ENCODE data around the gene IMPA2.

Gene IMPA2

GRCh38 chr18:12014521-12015415 is 33.5 kb downstream of the IMPA2 start:
- in situ Hi-C loops (cut with MboI; ENCODE audit: low pct_unique_long_range_greater_than_20kb, low sequenced_read_pairs, unreplicated experiment) = no loop called here
- DNase-seq (ENCODE audit: low spot score) = no peak
- no peak for TF ChIP-seq CTCF (IDR thresholded peaks at IDR 0.05; ENCODE audit: extremely low read depth, insufficient read depth, missing control alignments)

- no peak for DNase-seq (ENCODE audit: low spot score)
- no peak for TF ChIP-seq CTCF (IDR thresholded peaks at IDR 0.05; ENCODE audit: extremely low read depth, insufficient read depth, missing control alignments)
- in situ Hi-C loops (cut with MboI; ENCODE audit: low pct_unique_long_range_greater_than_20kb, low sequenced_read_pairs, unreplicated experiment) = no loop called here
Observed at GRCh38 chr18:12015416-12016062, 34.2 kb downstream of the IMPA2 start.

- in situ Hi-C loops (cut with MboI; ENCODE audit: low pct_unique_long_range_greater_than_20kb, low sequenced_read_pairs, unreplicated experiment) = no loop called here
- no peak for DNase-seq (ENCODE audit: low spot score)
- no peak for TF ChIP-seq CTCF (IDR thresholded peaks at IDR 0.05; ENCODE audit: extremely low read depth, insufficient read depth, missing control alignments)
Observed at GRCh38 chr18:12017081-12017480, 35.8 kb downstream of the IMPA2 start.

GRCh38 chr18:12018861-12019260 is 37.6 kb downstream of the IMPA2 start:
- TF ChIP-seq CTCF (IDR thresholded peaks at IDR 0.05; ENCODE audit: extremely low read depth, insufficient read depth, missing control alignments) = no peak
- in situ Hi-C loops (cut with MboI; ENCODE audit: low pct_unique_long_range_greater_than_20kb, low sequenced_read_pairs, unreplicated experiment) = no loop called here
- DNase-seq (ENCODE audit: low spot score) = no peak

- no peak for TF ChIP-seq CTCF (IDR thresholded peaks at IDR 0.05; ENCODE audit: extremely low read depth, insufficient read depth, missing control alignments)
- in situ Hi-C loops (cut with MboI; ENCODE audit: low pct_unique_long_range_greater_than_20kb, low sequenced_read_pairs, unreplicated experiment) = no loop called here
- DNase-seq (ENCODE audit: low spot score) = no peak
Observed at GRCh38 chr18:12021077-12021476, 39.8 kb downstream of the IMPA2 start.

- in situ Hi-C loops (cut with MboI; ENCODE audit: low pct_unique_long_range_greater_than_20kb, low sequenced_read_pairs, unreplicated experiment) = no loop called here
- TF ChIP-seq CTCF (IDR thresholded peaks at IDR 0.05; ENCODE audit: extremely low read depth, insufficient read depth, missing control alignments) = no peak
Observed at GRCh38 chr18:12021596-12021995, 40.3 kb downstream of the IMPA2 start.

More at GRCh38 chr18:12021596-12021995, 40.3 kb downstream of the IMPA2 start:
- DNase-seq (ENCODE audit: low spot score) = no peak
